HG03442 (cell line): ENCODE results near the gene KCNB1.

Experiments used
- ATAC-seq: cut with Tn5 transposase; IDR thresholded peaks from one replicate; pipeline ENCODE4 v1.9.1; 2021; ENCODE audit warnings: mild to moderate bottlenecking, moderate library complexity; ENCODE audit not compliant: unreplicated experiment

Gene KCNB1

GRCh38 chr20:49393803-49394202 is 88.7 kb downstream of the KCNB1 start:
- no peak for ATAC-seq

DNA sequence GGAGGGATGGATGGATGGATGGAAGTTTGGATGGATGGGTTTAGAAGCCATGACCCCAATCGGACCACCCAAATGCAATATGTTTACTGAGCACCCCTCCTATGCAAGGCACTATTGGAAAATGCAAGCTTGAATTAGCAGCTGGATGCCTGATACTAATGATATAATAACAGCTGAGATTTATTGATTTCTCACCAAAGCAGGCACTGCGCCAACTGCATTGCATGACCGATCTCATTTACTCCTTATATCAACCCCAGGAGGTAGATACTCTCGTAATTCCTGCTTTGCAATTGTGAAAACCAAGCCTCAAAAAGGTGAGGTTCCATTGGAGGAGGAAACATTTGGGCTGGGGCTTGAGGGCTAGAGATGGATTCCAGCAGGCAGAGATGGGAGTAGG is 89.7 kb downstream of the KCNB1 start:
- no peak for ATAC-seq

DNA sequence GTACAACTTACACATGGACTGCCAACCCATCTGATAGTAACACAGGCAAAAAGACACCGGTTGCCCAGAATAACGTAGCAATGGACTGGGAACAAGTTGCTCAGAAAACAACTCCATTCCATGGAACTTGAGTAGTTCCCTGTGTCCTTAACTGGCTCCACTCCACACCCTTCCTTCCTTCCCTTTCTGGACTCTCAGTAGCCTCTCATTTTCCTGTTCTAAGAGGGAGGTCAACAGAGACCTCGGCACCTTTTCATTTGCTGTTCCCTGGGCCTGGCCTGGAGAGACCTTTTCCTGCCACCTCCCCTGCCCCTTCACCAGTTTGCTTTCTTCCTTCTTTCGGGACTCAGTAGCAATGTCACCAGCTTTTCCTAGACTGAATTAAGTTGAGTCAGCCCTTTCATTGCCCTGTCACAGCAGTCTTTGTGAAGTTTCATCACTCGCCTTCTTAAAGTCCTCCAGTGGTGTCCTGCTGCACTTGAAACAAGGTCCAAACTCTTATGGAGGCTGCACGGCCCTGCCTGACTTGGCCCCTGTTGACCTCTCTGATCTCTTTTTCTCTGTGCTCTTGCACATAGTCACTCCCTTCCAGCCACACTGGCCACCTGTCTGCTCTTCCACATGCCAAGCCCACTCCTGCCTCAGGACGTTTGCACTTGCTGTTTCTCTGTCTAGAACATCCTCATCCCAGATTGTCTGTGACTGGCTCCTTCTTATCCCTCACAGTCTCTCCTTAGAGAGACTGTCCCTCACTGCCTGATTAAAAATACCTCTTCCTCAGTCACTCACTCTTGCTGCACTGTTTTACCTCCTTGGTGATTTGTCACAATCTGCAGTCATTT is 90.8 kb downstream of the KCNB1 start:
- no peak for ATAC-seq

DNA sequence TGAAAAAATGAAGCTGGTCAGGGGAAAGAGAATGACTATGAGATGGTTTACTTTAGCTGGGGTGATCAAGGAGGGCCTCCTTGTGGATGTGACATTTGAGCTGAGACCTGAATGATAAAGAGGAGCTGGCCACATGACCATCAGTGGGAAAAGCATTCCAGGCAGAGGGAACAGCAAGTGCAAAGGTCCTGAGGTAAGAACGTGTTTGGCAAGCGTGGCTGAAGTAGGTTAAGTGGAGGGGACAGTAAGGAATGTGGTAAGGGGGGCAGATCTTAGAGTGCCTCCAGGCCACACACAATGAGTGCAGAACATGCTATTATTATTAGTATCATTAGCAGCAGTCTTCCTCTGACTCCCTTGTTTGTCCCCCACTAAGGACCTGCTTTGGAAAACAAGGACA is 92.6 kb downstream of the KCNB1 start:
- no peak for ATAC-seq

DNA sequence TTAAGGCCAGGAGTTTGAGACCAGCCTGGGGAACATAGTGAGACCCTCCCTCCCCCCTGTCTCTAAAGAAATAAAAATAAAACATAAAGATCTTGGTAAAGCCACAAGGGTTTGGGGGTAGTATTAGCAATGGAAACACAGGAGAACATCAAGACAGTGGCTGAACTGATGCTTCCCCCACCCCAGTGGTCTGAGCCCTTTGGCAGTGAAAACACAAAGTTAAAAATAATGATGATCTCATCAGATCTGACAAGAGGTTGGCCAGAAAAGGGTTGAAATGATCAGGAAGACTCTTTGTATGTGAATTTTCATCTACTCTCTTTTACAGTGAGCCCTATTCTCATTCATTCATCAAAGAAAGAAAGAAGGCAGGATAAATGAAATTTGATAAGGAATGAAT is 93.7 kb downstream of the KCNB1 start:
- no peak for ATAC-seq

GRCh38 chr20:49387581-49387939 is 94.9 kb downstream of the KCNB1 start:
- no peak for ATAC-seq

DNA sequence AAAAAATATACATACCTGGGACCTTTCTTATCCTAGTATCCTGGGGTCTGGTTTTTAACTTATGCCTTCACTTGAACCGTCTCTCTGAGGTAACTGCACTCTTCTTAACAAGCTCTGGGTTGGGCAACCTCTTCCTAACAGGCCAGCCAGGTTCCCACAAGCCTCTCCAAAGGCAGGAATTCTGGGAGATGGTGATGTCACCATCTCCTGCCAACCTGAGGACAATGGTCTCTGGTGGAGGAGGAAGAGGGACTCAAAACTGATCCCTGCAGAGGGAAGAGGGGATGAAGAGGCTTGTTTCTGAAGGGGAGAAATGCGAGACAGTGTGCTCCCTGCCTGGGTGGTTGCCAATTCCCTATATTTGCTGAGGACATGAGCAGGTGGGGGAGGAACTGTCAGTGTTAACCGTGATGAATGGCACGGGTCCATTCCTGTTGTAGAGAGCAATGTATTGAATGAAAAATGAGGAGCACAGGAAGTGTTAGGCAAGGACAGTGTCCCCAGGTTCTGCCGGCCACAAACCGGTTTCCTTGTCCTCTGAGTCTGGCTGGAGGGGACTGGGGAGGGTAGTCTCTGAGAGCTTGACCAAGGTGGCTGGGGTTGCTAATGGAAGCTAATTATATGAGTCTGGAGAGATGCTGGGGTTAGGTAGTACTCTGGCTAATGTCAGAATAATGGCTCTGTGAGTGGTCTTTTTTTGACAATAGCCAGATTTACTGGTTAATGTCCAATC is 95.5 kb downstream of the KCNB1 start:
- ATAC-seq = no peak

DNA sequence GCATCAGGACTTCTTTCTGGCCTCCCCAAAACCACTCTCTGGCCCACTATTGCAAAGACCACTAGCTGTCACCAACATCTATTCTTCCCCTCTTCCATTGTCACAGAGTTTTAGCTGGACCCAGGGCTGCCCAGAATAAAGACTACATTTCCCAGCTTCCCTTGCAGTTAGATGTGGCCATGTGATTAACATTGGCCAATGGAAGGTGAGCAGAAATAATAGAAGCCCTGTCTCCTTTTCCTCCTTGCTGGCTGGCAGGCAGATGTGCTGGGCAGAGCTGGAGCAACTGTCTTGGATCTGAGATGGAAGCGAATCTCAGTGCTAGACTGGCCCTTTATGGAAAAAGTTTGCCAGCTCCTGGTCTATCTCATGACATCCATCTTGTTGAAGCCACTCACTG is 97.0 kb downstream of the KCNB1 start:
- no peak for ATAC-seq

GRCh38 chr20:49384437-49385434 is 97.7 kb downstream of the KCNB1 start:
- no peak for ATAC-seq

DNA sequence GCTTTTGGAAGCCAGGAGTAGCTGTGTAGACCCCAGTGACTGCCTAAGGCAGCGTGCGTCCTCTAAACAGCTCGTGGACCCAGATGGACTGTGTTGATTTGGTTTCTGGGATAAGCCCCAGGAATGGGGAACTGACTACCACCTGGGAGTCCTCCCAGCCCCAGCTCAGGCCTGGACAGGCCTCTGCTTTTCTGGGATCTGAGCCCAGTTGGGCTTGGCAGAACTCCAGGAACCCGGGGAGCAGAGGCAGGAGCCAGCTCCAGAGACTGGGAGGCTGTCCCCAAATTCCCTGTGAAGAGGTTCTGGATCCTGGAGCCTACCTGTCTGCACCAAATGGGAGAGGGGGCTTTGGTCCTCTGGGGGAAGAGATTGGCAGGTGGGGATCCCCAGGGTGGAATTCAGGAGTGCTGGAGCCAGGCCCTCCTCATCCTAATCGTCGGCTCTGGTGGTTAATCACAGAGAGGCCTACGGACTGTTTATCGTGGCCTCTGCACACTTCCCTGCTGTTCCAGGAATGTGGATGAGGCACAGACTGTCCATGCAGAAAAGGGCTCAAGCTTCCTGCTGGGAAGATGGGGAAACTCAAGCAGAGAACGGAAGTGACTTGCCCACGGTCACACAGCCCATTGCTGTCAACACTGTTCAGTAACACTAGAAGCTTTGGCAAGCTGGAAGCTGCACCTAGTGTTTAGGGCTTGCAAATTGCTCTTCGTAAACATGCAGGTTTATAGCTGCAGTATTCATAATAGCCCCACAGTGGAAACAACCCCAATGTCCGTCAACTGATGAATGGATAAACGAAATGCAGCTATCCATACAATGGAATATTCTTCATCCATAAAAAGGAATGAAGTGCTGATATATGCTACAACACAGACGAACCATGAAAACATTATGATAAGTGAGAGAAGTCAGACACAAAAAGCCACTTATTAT is 100.6 kb downstream of the KCNB1 start:
- ATAC-seq = no peak

DNA sequence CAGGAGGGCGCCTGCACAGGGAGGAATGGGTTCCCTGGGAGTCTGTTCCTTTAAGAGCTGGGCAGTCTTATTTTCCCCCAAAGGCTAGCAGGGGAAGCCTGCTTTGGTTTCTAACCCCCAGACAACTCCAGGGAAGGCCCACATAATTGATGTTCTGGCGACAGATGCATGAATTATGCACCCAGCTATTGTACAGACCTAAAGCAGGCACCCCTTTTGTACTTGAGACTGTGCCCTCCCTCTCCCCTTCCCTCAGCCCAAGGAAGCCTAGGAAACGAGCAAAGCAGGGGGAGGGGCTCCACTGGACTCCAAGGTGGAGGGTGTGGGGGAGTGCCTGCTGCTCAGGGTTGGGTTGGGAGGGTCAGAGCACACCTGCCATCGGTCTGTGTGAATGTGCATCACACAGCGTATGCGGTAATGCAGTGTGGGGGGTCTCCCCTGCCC is 102.1 kb downstream of the KCNB1 start:
- ATAC-seq = no peak

- no peak for ATAC-seq
Measured at GRCh38 chr20:49379338-49379737, 103.1 kb downstream of the KCNB1 start.

DNA sequence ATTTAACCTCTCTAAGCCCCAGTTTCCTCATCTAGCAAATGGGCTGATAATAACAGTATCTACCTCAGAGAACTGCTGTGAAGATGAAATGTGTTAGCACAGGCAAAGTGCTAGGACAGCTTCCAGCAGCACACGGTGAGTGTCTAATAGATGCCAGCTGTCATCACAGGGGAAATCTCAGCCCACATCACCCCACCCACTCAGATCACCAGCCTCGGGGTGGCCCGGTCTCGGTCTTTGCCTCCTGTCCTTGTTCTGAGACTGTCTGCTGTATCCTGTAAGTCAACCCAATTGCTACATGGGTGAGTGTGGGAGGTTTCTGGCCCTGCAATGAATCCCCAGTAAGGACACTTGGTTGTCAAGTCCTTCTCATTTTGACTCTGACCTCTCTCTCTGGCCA is 105.1 kb downstream of the KCNB1 start:
- no peak for ATAC-seq

DNA sequence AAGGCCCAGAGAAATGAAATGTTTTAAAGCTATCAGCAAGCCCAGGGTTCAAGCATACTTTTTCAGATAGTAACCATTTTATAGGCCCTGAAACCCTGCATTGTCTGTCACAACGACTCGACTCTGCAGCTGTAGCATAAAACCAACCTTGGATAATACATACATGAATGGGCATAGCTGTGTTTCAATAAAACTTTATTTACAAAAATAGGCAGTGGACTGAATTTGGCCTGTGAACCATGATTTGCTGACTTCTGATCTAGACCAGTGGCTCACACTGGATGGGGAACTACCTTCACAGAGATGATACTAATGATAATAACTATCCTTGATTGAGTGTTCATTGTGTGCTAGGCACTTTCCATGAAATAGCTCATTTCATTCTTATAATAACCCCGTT is 107.3 kb downstream of the KCNB1 start:
- ATAC-seq = no peak

DNA sequence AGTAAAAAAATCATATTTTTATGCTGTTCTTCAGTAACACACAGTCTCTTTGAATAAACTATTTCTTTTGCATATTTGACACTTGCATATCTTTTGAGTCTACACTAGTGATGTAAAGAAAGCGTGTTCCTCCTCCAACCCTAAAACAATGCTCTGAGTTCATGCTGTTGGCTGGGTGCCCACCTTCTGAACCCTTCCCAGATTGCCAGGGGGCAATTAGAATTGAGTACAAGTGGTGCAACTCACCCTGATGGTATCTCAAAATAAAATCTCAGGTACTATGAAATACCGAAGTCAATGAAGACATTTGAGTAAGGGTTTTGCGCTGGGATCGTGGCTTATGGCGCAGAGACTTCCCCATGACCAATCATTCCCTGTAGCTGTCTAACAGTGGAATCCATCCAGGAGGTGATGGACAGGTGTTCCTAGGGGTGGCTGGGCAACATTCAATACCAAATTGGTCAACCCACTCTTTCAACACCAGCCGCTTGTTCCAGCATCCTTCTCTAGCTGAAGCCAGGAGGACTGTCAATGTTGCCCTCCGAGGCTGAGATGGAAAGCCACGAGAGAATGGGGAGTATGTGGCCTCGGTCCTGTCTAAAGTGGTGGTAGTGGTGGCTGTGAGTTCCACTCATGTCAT is 110.3 kb downstream of the KCNB1 start:
- ATAC-seq = no peak

DNA sequence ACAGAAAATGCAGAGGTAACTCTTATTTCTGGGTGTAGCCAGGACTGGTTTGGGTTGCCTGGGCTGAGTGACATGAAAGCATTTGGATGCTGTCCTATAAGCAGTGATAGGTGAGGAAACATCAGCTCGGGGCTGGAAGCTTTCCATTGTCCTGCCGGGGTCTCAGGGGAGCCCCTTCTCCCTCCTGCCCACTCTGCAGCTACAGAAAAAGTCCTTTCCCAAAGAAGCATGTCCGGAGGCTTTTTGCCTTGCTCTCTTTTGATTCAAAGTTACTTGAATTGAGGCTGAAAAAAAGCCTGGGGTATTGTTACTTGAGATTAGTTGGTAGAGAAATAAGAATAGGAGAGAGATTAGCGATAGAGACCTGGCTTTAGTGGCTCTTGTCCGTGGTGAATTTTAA is 113.9 kb downstream of the KCNB1 start:
- no peak for ATAC-seq

DNA sequence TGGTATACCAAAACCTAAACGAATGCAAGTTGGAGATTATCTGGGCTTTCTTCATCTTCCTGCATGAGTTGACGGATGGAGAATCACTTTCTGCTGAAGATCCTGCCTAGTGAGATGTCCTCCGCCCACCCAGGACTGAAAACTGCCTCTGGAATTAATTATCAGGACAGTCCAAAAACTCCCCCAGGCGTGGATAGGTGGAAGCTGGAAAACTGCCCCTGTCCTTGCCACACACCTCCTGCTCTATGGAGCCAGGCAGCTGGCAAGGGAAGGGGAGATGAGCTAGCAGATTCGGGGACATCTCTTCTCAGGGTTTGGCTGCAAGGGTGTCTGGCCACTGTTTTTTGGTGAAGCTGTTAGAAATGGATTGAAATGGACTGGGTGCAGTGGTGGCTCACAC is 115.4 kb downstream of the KCNB1 start:
- no peak for ATAC-seq

GRCh38 chr20:49366687-49367086 is 115.8 kb downstream of the KCNB1 start:
- ATAC-seq = no peak

DNA sequence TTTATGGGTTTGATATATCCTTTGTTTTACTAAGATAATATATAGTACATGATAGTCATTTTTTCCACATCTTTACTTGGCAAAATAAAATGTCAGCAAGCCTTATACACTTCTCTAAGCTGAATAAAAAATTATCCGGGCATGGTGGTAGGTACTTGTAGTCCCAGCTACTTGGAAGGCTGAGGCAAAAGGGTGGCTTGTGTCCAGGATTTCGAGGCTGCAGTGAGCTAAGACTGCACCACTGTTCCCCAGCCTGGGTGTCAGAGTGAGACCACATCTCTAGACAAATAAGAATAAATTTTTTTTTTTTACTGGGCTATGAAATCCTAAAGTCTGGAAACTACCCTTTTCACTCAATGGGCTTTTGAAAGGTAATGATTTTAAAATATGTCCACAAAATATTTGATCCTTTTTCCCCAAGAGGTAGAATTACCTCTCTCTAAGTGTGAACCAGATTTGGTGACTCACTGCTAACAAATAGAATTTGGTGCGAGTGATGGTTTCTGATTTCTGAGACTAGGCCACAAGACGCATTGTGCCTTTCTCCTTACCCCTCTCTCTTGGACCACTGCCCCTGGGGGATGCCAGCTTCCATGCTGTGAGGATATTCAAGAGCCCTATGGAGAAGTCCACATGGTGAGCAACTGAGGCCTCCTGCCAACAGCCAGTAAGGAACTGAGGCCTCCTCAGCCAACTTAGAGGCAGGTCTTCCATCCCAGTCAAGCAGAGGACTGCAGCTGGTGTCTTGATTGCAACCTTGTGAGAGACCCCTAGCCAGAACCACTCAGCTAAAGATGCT is 120.4 kb downstream of the KCNB1 start:
- ATAC-seq = no peak
